Erythroblast (primary cell): ENCODE measurements around the gene LEFTY2.

Experiments used
- GATA1 ChIP-seq: IDR thresholded peaks from 2 replicates; pipeline ENCODE4 v1.6.1; 2011; ENCODE audit warnings: low read depth, mild to moderate bottlenecking, control low read depth, low read length, moderate library complexity
- POLR2A ChIP-seq: IDR thresholded peaks from 2 replicates; pipeline ENCODE4 v1.6.1; 2011; ENCODE audit warnings: mild to moderate bottlenecking, low read length

DNA sequence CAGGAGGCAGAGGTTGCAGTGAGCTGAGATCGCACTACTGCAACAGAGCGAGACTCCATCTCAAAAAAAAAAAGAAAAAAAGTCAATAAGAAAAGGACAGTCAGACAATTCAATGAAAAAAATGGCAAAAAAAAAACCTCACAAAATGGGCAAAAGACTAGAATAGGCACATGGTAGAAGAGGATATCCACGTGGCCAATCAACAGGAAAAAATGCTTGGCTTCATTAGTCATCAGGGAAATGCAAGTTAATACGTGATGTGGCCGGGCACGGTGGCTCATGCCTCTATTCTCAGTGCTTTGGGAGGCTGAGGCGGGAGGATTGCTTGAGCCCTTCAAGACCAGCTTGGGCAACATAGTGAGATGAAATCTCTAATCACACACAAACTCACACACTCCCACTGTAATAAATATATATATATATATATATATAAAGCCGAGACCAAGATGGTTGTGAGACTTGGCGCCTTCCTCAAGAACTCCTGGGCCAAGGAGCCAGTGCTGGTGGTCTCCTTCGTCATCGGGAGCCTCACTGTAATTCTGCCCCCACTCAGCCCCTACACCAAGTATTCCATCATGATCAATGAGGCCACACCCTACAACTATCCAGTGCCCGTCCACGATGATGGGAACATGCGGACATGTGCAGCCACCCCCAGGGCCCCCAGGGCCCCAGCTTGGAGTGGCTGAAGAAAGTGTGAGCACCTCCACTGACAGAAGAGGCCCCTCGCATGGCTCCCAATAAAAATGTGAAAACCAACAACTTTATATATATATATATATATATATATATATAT lies 22.9 kb upstream of the LEFTY2 start:
- TF ChIP-seq POLR2A = no peak
- TF ChIP-seq GATA1 = no peak
